Activated CD4-positive, CD25-positive, alpha-beta regulatory T cell treated with anti-CD3 and anti-CD28 coated beads, Interleukin-2, amount 50 U/mL, for 72 hours (primary cell): ENCODE data around the gene ZNF608.

Experiments used
- DNase-seq: peaks from one replicate; pipeline ENCODE4 v3.0.0; 2021

Gene ZNF608

DNA sequence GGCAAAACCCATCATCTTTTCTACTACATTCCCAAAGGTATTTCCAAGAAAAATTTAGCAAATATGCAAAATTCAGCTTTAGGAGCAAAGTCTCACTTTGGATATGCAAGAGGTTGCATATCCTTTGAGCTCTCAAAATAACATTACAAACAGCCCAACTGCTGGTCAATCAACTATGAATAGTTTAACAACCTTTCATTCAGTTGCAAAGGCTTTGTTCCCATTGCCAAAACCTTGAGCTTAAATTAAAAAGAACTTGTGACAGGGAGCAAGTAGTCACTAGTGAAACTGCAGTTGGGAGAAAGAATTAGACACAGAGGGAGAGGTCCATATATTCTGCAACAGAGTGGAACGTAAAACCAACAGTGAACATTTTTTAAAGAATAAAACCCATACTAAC is 8.8 kb downstream of the ZNF608 start:
- no peak for DNase-seq

- no peak for DNase-seq
Observed at GRCh38 chr5:124736805-124737188, 9.6 kb downstream of the ZNF608 start.

DNA sequence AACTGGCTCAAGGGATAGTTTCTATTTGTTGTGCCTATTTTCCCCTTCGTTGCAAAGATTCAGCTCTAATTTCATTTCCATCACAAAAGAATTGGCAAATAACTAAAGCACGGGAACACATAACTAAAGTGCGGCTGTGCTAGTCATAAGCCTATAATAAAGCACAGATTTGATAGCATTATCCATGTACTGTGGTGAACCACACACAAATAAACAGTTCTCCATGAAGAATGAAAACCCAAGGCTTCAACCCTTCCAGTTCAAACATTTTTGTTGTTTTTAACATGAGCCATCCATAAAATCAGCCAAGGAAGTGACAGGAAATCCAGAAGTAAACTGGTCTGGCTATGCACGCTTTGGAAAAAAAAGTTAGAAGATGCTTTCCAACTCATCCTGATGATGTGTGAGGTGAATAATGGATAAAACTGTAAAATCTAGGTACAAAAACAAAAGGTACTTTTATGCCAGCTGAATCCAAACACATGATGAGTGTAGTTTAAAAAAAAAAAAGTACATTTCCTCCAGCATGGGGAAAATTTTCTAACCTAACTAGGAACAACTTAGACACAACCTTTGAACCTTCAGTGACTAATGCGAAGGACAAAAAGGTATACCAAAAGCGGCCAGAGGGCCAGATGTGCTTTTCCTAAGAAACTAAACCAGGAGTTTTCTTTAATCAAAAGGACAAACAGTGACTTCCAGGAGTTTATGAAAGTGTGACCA is 10.2 kb downstream of the ZNF608 start:
- DNase-seq: no peak

GRCh38 chr5:124735169-124735858 is 11.1 kb downstream of the ZNF608 start:
- DNase-seq: no peak

DNA sequence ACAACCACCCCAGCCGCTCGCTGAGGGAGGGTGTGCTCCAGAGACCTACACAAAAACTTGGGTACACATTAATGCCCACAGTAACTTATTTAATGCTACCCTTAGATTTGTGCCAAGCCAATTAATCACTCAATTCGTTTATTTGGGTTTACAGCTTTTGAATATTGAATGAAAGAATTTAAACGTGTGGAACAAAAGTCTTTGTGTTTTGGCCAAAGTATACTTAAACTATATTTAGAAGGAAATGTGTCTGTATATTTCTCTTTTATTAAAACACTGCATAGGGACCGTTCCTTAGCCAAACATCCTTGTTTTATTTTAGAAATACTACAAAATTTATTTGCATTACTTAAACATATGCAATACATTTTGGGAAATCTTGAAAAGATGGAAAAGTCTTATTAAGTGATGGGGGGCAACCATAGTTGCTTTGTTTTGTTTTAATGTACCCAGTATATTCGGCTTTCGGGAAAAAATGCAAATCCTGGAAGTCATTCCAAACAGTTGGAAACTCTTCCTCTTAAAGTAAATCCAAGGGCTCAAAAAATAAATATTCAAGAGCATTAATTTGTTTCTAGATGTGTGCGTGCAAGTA is 11.8 kb downstream of the ZNF608 start:
- DNase-seq: no peak

GRCh38 chr5:124733329-124733650 is 13.1 kb downstream of the ZNF608 start:
- DNase-seq: no peak

DNA sequence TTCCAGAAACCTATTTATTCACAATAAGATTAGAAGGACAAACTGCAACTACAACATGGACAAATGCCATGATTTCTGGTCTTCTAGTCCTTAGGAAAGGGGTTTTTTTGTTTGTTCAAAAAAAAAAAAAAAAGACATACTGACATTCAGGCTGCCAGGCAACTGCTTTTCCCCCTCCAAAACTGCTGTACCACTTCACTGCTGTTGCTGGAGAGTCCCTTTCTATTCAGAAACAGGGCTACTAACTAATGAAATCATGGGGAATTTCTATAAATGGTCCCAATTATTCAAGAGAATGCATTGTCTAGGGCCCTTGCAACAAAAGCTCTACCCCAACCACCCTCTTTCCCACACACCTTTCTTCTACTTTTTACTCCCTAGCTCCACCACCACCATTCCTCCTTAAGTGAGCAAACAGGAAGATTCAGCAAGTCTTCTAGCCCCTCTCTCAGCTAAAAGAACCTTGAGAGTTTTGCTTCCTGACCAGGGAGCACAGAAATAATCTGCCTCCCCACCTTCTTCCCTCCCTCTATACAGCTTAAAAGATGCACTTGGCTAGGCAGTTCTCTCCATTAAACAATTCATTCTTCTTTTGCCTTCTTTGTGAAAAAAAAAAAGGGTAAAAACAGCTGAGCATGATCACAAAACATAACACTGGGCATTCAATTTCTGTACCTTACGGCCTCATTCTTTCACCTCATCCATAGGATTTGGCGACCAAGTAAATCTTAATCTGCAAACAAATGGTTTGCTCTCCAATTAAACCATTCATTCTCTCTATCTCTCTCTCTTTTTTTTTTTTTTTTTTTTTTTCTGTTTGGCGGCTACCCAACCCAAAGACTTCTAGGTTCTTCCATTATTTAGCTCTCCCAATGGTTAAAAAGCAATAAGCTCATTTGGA is 13.8 kb downstream of the ZNF608 start:
- no peak for DNase-seq

- no peak for DNase-seq
Observed at GRCh38 chr5:124730381-124730780, 16.1 kb downstream of the ZNF608 start.

- DNase-seq: no peak
Observed at GRCh38 chr5:124729720-124730359, 16.6 kb downstream of the ZNF608 start.

- no peak for DNase-seq
Observed at GRCh38 chr5:124728968-124729332, 17.5 kb downstream of the ZNF608 start.

DNA sequence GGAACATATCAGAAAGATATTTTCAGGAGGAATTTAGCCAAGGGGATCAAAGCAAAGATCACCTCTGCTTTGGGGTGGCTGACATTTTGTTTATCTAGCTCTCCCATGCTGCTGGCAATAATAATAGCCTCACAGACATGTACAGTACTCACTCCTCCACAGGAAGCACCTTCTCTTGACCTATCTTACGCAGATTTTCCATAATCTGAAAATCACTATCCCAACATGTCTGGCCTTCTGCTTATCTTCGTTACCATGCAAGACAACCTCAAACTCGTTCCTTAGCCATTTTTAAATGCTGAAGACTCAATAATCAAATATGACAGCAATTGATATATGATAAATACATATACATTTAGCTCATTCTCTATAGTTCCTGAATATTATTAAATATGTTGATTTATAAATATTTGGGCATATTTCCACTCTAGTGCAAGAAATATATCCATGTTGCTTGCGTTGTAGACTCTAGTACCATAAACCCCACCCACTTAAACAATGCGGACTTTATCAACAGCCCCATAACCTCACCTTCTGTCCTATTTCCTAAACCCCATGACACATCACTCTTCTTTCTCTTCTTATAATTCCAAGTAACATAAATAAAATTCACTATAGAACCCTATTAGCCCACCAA is 18.0 kb downstream of the ZNF608 start:
- no peak for DNase-seq

GRCh38 chr5:124726631-124727362 is 19.6 kb downstream of the ZNF608 start:
- DNase-seq: no peak

- no peak for DNase-seq
Observed at GRCh38 chr5:124725622-124726258, 20.7 kb downstream of the ZNF608 start.

DNA sequence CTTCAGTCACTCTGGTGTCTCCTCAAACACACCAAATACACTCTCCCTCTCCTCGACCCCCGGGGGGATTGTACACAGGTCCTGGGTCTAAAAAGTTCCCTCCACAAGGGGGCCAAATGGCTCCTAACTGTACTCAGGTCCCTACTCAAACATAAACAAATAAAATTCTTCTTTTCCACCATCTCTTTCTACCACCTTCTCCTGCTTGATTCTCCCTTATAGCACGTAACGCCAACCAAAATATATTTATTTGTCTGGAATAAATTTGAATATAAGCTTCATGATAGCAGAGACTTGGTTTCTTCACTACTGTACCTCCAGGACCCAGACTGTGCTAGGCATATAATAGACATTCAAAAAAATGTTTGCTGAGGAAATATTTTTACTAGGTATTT is 21.4 kb downstream of the ZNF608 start:
- DNase-seq: no peak

- no peak for DNase-seq
Observed at GRCh38 chr5:124724357-124725039, 21.9 kb downstream of the ZNF608 start.

DNA sequence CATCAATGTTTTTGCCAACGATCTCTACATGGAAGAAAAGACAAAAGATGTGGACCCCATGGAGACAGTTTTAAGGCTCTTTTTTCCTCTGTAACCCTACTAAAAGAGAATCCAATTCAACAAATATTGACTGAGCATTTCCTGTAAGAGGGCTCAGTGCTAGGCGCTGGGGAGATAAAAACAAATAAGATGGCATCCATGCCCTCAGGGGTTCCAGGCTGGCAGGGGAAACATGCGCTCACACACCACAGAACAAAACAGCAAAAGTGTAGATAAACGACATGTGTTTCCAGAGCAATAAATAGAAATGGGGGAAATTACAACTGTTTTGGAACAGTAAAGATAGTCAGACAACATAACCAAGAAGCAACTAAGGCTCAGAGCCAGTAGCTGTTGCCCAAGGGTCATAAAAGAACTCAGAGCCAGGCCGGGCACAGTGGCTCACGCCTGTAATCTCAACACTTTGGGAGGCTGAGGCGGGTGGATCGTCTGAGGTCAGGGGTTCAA is 25.2 kb downstream of the ZNF608 start:
- no peak for DNase-seq

GRCh38 chr5:124720593-124720992 is 25.8 kb downstream of the ZNF608 start:
- DNase-seq: no peak

DNA sequence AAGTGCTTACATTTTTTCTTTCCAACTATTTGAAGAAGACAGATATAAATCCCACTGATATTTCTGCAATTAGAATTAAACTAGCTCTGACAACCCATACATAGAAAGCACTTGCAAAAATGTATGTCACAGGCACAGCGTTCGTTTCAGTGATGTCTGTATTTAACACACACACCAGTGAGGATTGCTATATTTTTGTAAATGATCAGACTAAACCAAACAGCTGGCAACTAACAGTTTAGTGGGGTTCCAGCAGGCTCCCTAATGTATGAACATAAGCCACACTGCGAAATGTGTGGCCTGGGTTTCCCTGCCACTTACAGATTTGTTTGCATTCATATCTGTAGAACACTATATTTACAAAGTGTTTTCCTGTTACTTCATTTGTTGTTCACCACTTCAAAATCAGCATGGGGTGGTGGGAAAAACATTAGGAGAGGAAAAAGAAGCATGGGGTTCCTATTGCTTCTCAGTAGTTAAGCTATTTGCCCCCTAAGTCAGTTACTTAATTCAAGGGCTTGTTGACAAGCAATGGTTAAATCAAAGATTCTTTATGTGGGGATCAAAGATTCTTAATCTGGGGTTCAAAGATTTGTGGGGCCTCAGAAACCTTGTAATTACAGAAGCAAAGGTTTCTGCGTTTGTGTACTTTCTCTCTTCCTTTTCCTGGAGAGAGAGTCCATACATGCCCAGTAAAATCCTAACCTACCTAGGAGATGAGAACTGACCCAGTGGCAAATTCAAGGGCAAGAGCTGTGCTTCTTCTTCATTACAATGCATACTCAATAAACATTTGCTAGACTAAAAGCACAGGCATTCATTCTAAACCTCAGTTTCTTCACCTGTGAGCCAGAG is 27.1 kb downstream of the ZNF608 start:
- DNase-seq: no peak

- no peak for DNase-seq
Observed at GRCh38 chr5:124718380-124718789, 28.1 kb downstream of the ZNF608 start.
